Esophagus squamous epithelium (tissue), 4 donors: ENCODE data around the gene MNT.

ENCODE experiments used
- POLR2A ChIP-seq, 4 donors: fragments of 450-650 bp; IDR thresholded peaks; one replicate each; pipeline ENCODE4 v1.6.1; 2017; ENCODE audit warnings: antibody characterized with exemption in 4 of 4, mild to moderate bottlenecking in 4 of 4, moderate library complexity in 3 of 4
- TF ChIP-seq, protein P1 (sequence below), 6 experiments: fragments of 450-650 bp in 4 of 6; fragments of 200-600 bp in 2 of 6; sonication (generic) in 2 of 6; IDR thresholded peaks; one replicate each; pipeline ENCODE4 v1.5.1; 2016 to 2019; ENCODE audit warnings: antibody characterized with exemption in 6 of 6, mild to moderate bottlenecking in 4 of 6, moderate library complexity in 4 of 6

DNA sequence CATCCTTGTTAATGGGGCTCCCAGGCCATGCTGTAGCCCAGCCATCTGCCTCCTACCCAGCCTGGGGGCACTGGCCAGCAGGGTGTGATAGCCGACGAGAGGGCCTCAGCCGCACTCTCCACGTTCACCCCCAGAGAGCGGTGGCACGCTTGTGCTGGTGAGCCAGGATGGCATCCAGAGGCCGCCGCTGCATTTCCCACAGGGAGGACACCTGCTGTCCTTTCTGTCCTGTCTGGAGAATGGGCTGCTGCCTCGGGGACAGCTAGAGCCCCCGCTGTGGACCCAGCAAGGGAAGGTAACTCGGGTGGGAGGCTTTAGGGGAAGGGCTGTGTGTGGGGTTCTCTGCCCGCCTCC is 36.1 kb downstream of the MNT start:
- TF ChIP-seq, protein P1, sequence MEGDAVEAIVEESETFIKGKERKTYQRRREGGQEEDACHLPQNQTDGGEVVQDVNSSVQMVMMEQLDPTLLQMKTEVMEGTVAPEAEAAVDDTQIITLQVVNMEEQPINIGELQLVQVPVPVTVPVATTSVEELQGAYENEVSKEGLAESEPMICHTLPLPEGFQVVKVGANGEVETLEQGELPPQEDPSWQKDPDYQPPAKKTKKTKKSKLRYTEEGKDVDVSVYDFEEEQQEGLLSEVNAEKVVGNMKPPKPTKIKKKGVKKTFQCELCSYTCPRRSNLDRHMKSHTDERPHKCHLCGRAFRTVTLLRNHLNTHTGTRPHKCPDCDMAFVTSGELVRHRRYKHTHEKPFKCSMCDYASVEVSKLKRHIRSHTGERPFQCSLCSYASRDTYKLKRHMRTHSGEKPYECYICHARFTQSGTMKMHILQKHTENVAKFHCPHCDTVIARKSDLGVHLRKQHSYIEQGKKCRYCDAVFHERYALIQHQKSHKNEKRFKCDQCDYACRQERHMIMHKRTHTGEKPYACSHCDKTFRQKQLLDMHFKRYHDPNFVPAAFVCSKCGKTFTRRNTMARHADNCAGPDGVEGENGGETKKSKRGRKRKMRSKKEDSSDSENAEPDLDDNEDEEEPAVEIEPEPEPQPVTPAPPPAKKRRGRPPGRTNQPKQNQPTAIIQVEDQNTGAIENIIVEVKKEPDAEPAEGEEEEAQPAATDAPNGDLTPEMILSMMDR (IDR thresholded peaks at IDR 0.05) = no peak
- TF ChIP-seq POLR2A (IDR thresholded peaks at IDR 0.05) = no peak
